Suppressor macrophage (primary cell): ENCODE results near the gene LDLRAD3.
A peak's percentile ranks its signal among the peaks of the same experiment; 100 is the strongest.

ENCODE experiments used
- DNase-seq, 4 experiments: peaks; one replicate each; pipeline ENCODE4 v3.0.0-alpha.2; 2020 to 2022

LDLRAD3 gene

GRCh38 chr11:36051235-36052144 is 107.6 kb downstream of the LDLRAD3 start:
- DNase-seq, result no peak

GRCh38 chr11:36053281-36053680 is 109.4 kb downstream of the LDLRAD3 start:
- no peak for DNase-seq

- DNase-seq, result no peak
Measured at GRCh38 chr11:36053862-36054261, 110.0 kb downstream of the LDLRAD3 start.

- DNase-seq, result no peak
Measured at GRCh38 chr11:36054628-36055027, 110.8 kb downstream of the LDLRAD3 start.

GRCh38 chr11:36056160-36056751 is 112.4 kb downstream of the LDLRAD3 start:
- DNase-seq, result peak in 3 of 4 experiments; percentile 22 to 45 (median 28)

- peak in 3 of 4 experiments; percentile 6 to 17 (median 8) for DNase-seq
Measured at GRCh38 chr11:36057379-36058042, 113.6 kb downstream of the LDLRAD3 start.

- no peak for DNase-seq
Measured at GRCh38 chr11:36059660-36060059, 115.8 kb downstream of the LDLRAD3 start.

- DNase-seq, result peak; percentile 44 to 72 (median 69)
Measured at GRCh38 chr11:36060926-36061325, 117.1 kb downstream of the LDLRAD3 start.

GRCh38 chr11:36061471-36061870 is 117.6 kb downstream of the LDLRAD3 start:
- DNase-seq, result no peak

GRCh38 chr11:36062796-36063365 is 119.0 kb downstream of the LDLRAD3 start:
- DNase-seq, result peak; percentile 17 to 39 (median 20)

GRCh38 chr11:36065436-36065835 is 121.6 kb downstream of the LDLRAD3 start:
- DNase-seq, result no peak

GRCh38 chr11:36066891-36067290 is 123.0 kb downstream of the LDLRAD3 start:
- no peak for DNase-seq

GRCh38 chr11:36069576-36070212 is 125.8 kb downstream of the LDLRAD3 start:
- no peak for DNase-seq

GRCh38 chr11:36070213-36070953 is 126.5 kb downstream of the LDLRAD3 start:
- DNase-seq, result peak; percentile 6 to 49 (median 21)

GRCh38 chr11:36070954-36071330 is 127.1 kb downstream of the LDLRAD3 start:
- DNase-seq, result no peak

- DNase-seq, result no peak
Measured at GRCh38 chr11:36071917-36072500, 128.1 kb downstream of the LDLRAD3 start.

GRCh38 chr11:36073411-36074203 is 129.7 kb downstream of the LDLRAD3 start:
- peak in 2 of 4 experiments; percentile 15 to 16 for DNase-seq

GRCh38 chr11:36074941-36075431 is 131.1 kb downstream of the LDLRAD3 start:
- no peak for DNase-seq

- no peak for DNase-seq
Measured at GRCh38 chr11:36077368-36077767, 133.5 kb downstream of the LDLRAD3 start.
